Measurements from ENCODE around the gene AATK. TPM values are rescaled to one million over a fixed set of nuclear protein-coding genes. Genes with fewer than 3 reads are reported as not detected.

AATK gene
- total and polyA plus RNA-seq, 10 of the 15 experiments (the other 5 are each of a cell fraction or from before 2014, with no cell fraction given): 0.04 TPM; not detected in 9

- TF ChIP-seq, protein P1, sequence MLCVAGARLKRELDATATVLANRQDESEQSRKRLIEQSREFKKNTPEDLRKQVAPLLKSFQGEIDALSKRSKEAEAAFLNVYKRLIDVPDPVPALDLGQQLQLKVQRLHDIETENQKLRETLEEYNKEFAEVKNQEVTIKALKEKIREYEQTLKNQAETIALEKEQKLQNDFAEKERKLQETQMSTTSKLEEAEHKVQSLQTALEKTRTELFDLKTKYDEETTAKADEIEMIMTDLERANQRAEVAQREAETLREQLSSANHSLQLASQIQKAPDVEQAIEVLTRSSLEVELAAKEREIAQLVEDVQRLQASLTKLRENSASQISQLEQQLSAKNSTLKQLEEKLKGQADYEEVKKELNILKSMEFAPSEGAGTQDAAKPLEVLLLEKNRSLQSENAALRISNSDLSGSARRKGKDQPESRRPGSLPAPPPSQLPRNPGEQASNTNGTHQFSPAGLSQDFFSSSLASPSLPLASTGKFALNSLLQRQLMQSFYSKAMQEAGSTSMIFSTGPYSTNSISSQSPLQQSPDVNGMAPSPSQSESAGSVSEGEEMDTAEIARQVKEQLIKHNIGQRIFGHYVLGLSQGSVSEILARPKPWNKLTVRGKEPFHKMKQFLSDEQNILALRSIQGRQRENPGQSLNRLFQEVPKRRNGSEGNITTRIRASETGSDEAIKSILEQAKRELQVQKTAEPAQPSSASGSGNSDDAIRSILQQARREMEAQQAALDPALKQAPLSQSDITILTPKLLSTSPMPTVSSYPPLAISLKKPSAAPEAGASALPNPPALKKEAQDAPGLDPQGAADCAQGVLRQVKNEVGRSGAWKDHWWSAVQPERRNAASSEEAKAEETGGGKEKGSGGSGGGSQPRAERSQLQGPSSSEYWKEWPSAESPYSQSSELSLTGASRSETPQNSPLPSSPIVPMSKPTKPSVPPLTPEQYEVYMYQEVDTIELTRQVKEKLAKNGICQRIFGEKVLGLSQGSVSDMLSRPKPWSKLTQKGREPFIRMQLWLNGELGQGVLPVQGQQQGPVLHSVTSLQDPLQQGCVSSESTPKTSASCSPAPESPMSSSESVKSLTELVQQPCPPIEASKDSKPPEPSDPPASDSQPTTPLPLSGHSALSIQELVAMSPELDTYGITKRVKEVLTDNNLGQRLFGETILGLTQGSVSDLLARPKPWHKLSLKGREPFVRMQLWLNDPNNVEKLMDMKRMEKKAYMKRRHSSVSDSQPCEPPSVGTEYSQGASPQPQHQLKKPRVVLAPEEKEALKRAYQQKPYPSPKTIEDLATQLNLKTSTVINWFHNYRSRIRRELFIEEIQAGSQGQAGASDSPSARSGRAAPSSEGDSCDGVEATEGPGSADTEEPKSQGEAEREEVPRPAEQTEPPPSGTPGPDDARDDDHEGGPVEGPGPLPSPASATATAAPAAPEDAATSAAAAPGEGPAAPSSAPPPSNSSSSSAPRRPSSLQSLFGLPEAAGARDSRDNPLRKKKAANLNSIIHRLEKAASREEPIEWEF (IDR thresholded peaks at IDR 0.05; ENCODE audit: insufficient replicate concordance, low read depth, low read length): no peak
- no peak for TF ChIP-seq GATAD2B (conservative IDR thresholded peaks at IDR 0.05; ENCODE audit: low read depth)
Observed at GRCh38 chr17:81192386-81193050, 26.5 kb upstream of the AATK start (continued).

- no peaks in the 10 kb centered on the region for H3K79me2 ChIP-seq (ENCODE audit: control insufficient read depth, insufficient read depth, low read length)
- WGBS (ENCODE audit: insufficient coverage, insufficient replicate concordance, low lambda C conversion rate, missing lambda C conversion rate): 87% methylated on average over 14 of the region's 14 CpGs
- no peak for TF ChIP-seq ZBTB40 (IDR thresholded peaks at IDR 0.05; ENCODE audit: borderline replicate concordance)
- no peak for TF ChIP-seq RAD51 (IDR thresholded peaks at IDR 0.05)
- TF ChIP-seq FOS (IDR thresholded peaks at IDR 0.05; ENCODE audit: borderline replicate concordance, extremely low read depth, insufficient read length): no peak
- TF ChIP-seq CTCF (IDR thresholded peaks at IDR 0.05 in 2 of 3, conservative IDR thresholded peaks at IDR 0.05 in 1 of 3; ENCODE audit: control insufficient read depth in 2 of 3, extremely low read depth in 1 of 3, insufficient read depth in 1 of 3, low read depth in 3 of 3, low read length in 3 of 3): no peak
- no peak for TF ChIP-seq FOXM1 (IDR thresholded peaks at IDR 0.05; ENCODE audit: low read depth, low read length)
- no peak for TF ChIP-seq CEBPB (IDR thresholded peaks at IDR 0.05; ENCODE audit: borderline replicate concordance in 1 of 2, low read depth in 2 of 2, low read length in 2 of 2)
- TF ChIP-seq NFYB (IDR thresholded peaks at IDR 0.05; ENCODE audit: insufficient read depth, low read depth, low read length): no peak
- no peak for TF ChIP-seq POLR2AphosphoS5 (IDR thresholded peaks at IDR 0.05; ENCODE audit: low read length)
Observed at GRCh38 chr17:81191646-81192045, 25.6 kb upstream of the AATK start.

More at GRCh38 chr17:81191646-81192045, 25.6 kb upstream of the AATK start:
- intact Hi-C loops (cut with micrococcal nuclease; ENCODE audit: unreplicated experiment) (no loop called here), in situ Hi-C loops (cut with MboI) (no loop called here)
- no peak overlapping the region for H3K4me2 ChIP-seq (ENCODE audit: control insufficient read depth, insufficient read depth)
- H3K27me3 ChIP-seq (replicated peaks in 1 of 2; ENCODE audit: control insufficient read depth in 2 of 2, insufficient read depth in 2 of 2, low read length in 1 of 2): no peaks in the 10 kb centered on the region
- BruUV-seq (replicated peaks): no TSS peak
- no peak overlapping the region for H3K4me3 ChIP-seq
- H4K20me1 ChIP-seq (ENCODE audit: control insufficient read depth, insufficient read depth): no peaks in the 10 kb centered on the region
- ChIA-PET POLR2A (no interaction called here), CTCF (no interaction called here), RAD21 (ENCODE audit: unreplicated experiment) (no interaction called here), SMC1A (ENCODE audit: uncharacterized antibody, unreplicated experiment) (no interaction called here)
- H3K9ac ChIP-seq (ENCODE audit: control insufficient read depth, insufficient read depth, low read length): no peak overlapping the region
- no peaks in the 10 kb centered on the region for H3K9me3 ChIP-seq (replicated peaks; ENCODE audit: control insufficient read depth, insufficient read depth, low read length)
- peaks cover 3% of the 10 kb centered on the region; the same call in 1 of the 2 replicates for H3K4me1 ChIP-seq (ENCODE audit: control insufficient read depth, insufficient read depth, low read length)
- FAIRE-seq (no peak), ATAC-seq (no peak), DNase-seq (ENCODE audit: low read depth, low spot score) (no peak)
- H3K36me3 ChIP-seq (ENCODE audit: control insufficient read depth in 2 of 2, insufficient read depth in 2 of 2, low read length in 1 of 2): peaks cover 0 to 5% of the 10 kb centered on the region in 2 experiments; a peak in 2 of 4 replicates
- no peak overlapping the region for H3K27ac ChIP-seq (ENCODE audit: control insufficient read depth, insufficient read depth)
- no peak overlapping the region for H2AFZ ChIP-seq (ENCODE audit: control insufficient read depth, low read depth, low read length)

All from GM12878 (cell line).